Breast epithelium (tissue), 4 donors: ENCODE measurements around the gene PFKP. TPM values are rescaled to one million over a fixed set of nuclear protein-coding genes. Genes with fewer than 3 reads are reported as not detected.
A peak's percentile ranks its signal among the peaks of the same experiment; 100 is the strongest.

Source experiments
- DNase-seq, 2 donors: peaks; one replicate each; pipeline ENCODE4 v3.0.0-alpha.2; 2019; ENCODE audit warnings: low spot score in 2 of 2
- H3K27ac ChIP-seq, 2 donors: fragments of 200-600 bp; sonication (generic) in 1 of 2; one replicate each; pipeline ENCODE4 v1.5.1; 2016 to 2019; ENCODE audit warnings: mild to moderate bottlenecking in 1 of 2
- H3K27me3 ChIP-seq, 2 donors: fragments of 200-600 bp; sonication (generic) in 1 of 2; one replicate each; pipeline versions ENCODE4 v1.5.1 to v1.6.0; 2017 to 2019; ENCODE audit warnings: control low read depth in 1 of 2, mild to moderate bottlenecking in 1 of 2
- H3K36me3 ChIP-seq: fragments of 200-600 bp; one replicate; pipeline ENCODE4 v1.5.1; 2019
- H3K4me1 ChIP-seq, 2 donors: fragments of 200-600 bp; sonication (generic); one replicate each; pipeline ENCODE4 v1.5.1; 2016 to 2019; ENCODE audit warnings: control low read depth in 1 of 2
- H3K4me3 ChIP-seq, 3 donors: fragments of 200-600 bp; sonication (generic); 1 replicate in 2 of 3; 2 replicates in 1 of 3; pipeline ENCODE4 v1.5.1; 2016 to 2019; ENCODE audit warnings: mild to moderate bottlenecking in 3 of 3, moderate library complexity in 2 of 3
- H3K9me3 ChIP-seq, 2 donors: fragments of 200-600 bp; sonication (generic) in 1 of 2; one replicate each; pipeline ENCODE4 v1.5.1; 2016 to 2019; ENCODE audit warnings: control low read depth in 1 of 2
- CTCF ChIP-seq, 3 donors: fragments of 450-650 bp; IDR thresholded peaks; one replicate each; pipeline ENCODE4 v1.5.1; 2016 to 2017; ENCODE audit warnings: antibody characterized with exemption in 3 of 3, mild to moderate bottlenecking in 3 of 3, moderate library complexity in 3 of 3
- POLR2A ChIP-seq: fragments of 450-650 bp; IDR thresholded peaks from one replicate; pipeline ENCODE4 v1.6.1; 2016; ENCODE audit warnings: antibody characterized with exemption, mild to moderate bottlenecking, moderate library complexity
- POLR2AphosphoS5 ChIP-seq, 3 donors: sonication (generic); formaldehyde crosslinking; IDR thresholded peaks; one replicate each; pipeline ENCODE4 v1.6.1; 2017; ENCODE audit warnings: antibody characterized with exemption in 3 of 3
- intact Hi-C: fragments of 100-400 bp; cut with DNase I; formaldehyde crosslinking; loops from one replicate; pipeline ENCODE4 v1.15.1; 2023; ENCODE audit warnings: low total_unique reads
- total RNA-seq, 3 donors: library from RNA; depleted of rRNA; stranded (reverse); fragments of >200 nt; gene quantifications; one replicate each; pipeline ENCODE4 v1.1.0, GENCODE V29; 2016

PFKP gene
- total RNA-seq, 3 donors from 2014 or later, result 16.0 to 37.0 (median 32.9) TPM

GRCh38 chr10:3172081-3172445 is 104.7 kb downstream of the PFKP start:
- TF ChIP-seq POLR2A (no peak), POLR2AphosphoS5 (IDR thresholded peaks at IDR 0.05) (no peak), CTCF (IDR thresholded peaks at IDR 0.05) (no peak)
- peak in 1 of 2 donors; percentile 42 for DNase-seq
- Histone ChIP-seq H3K4me3 (peak overlapping the region; percentile 91 to 94 (median 92)), H3K4me1 (peaks cover 0 to 7% of the 10 kb centered on the region in 2 donors), H3K27me3 (no peaks in the 10 kb centered on the region), H3K27ac (peak overlapping the region; percentile 90 to 91), H3K9me3 (no peaks in the 10 kb centered on the region), H3K36me3 (peaks cover 1% of the 10 kb centered on the region)
- intact Hi-C loops, result no loop called here

- Histone ChIP-seq H3K36me3 (no peaks in the 10 kb centered on the region), H3K27me3 (no peaks in the 10 kb centered on the region), H3K27ac (peak within 1 kb of the TSS; percentile 90 to 91), H3K4me3 (peak within 1 kb of the TSS; percentile 91 to 94 (median 92)), H3K4me1 (peaks cover 0 to 7% of the 10 kb centered on the region in 2 donors), H3K9me3 (no peaks in the 10 kb centered on the region)
- intact Hi-C loops, result no loop called here
- peak; percentile 99 for DNase-seq
- TF ChIP-seq CTCF (IDR thresholded peaks at IDR 0.05) (peak in 1 of 3 donors; percentile 11), POLR2AphosphoS5 (IDR thresholded peaks at IDR 0.05) (peak; percentile 97 to 99 (median 99)), POLR2A (peak; percentile 94)
Measured at GRCh38 chr10:3172446-3173170, 105.3 kb downstream of the PFKP start, which contains the start of gene PITRM1. TSS of gene PITRM1 (minus strand) at chr10:3172782. CDS start at chr10:3172772, 10 bp downstream.

- peaks cover 0 to 7% of the 10 kb centered on the region in 2 donors for H3K4me1 ChIP-seq
- no peaks in the 10 kb centered on the region for H3K9me3 ChIP-seq
- intact Hi-C loops, result no loop called here
- peak overlapping the region; percentile 90 to 91 for H3K27ac ChIP-seq
- TF ChIP-seq POLR2A (no peak), CTCF (IDR thresholded peaks at IDR 0.05) (no peak), POLR2AphosphoS5 (IDR thresholded peaks at IDR 0.05) (no peak)
- peak in 1 of 2 donors; percentile 91 for DNase-seq
- no peaks in the 10 kb centered on the region for H3K36me3 ChIP-seq
- no peaks in the 10 kb centered on the region for H3K27me3 ChIP-seq
- peak overlapping the region; percentile 91 to 94 (median 92) for H3K4me3 ChIP-seq
Measured at GRCh38 chr10:3173171-3173878, 106.0 kb downstream of the PFKP start.

GRCh38 chr10:3178042-3178441 is 110.7 kb downstream of the PFKP start:
- Histone ChIP-seq H3K27ac (no peak overlapping the region), H3K4me1 (no peaks in the 10 kb centered on the region), H3K9me3 (no peaks in the 10 kb centered on the region), H3K36me3 (no peaks in the 10 kb centered on the region), H3K4me3 (no peak overlapping the region), H3K27me3 (no peaks in the 10 kb centered on the region)
- TF ChIP-seq POLR2AphosphoS5 (IDR thresholded peaks at IDR 0.05) (no peak), POLR2A (no peak), CTCF (IDR thresholded peaks at IDR 0.05) (no peak)
- DNase-seq, result no peak
- intact Hi-C loops, result no loop called here

- no peak for DNase-seq
- no peaks in the 10 kb centered on the region for H3K36me3 ChIP-seq
- H3K9me3 ChIP-seq, result no peaks in the 10 kb centered on the region
- TF ChIP-seq POLR2A (no peak), POLR2AphosphoS5 (IDR thresholded peaks at IDR 0.05) (no peak), CTCF (IDR thresholded peaks at IDR 0.05) (no peak)
- H3K27ac ChIP-seq, result no peak overlapping the region
- no peaks in the 10 kb centered on the region for H3K4me1 ChIP-seq
- intact Hi-C loops, result no loop called here
- H3K27me3 ChIP-seq, result no peaks in the 10 kb centered on the region
- H3K4me3 ChIP-seq, result no peak overlapping the region
Measured at GRCh38 chr10:3179174-3179573, 111.8 kb downstream of the PFKP start.
